K562 (cell line): ENCODE measurements around the gene RUVBL2. TPM values are rescaled to one million over a fixed set of nuclear protein-coding genes. Genes with fewer than 3 reads are reported as not detected.

ENCODE experiments used
- E2F3 ChIP-seq: fragments of 250-450 bp; sonication (Bioruptor Pico); IDR thresholded peaks from 2 replicates; pipeline ENCODE4 v1.4.0; 2020; ENCODE audit warnings: mild to moderate bottlenecking
- KLF16 ChIP-seq: IDR thresholded peaks from 2 replicates; pipeline ENCODE4 v1.6.1; 2016; ENCODE audit warnings: antibody characterized with exemption
- NFATC3 ChIP-seq: fragments of 450-650 bp; IDR thresholded peaks from 2 replicates; pipeline ENCODE4 v1.6.1; 2017; ENCODE audit warnings: mild to moderate bottlenecking
- SMAD2 ChIP-seq: fragments of 150-350 bp; IDR thresholded peaks from 2 replicates; pipeline ENCODE4 v1.6.1; 2014; ENCODE audit warnings: low read depth, mild to moderate bottlenecking, low read length
- U2AF1 ChIP-seq: fragments of 200-400 bp; formaldehyde crosslinking; optimal IDR thresholded peaks from 2 replicates; pipeline ENCODE3; 2017; ENCODE audit warnings: mild to moderate bottlenecking, low read depth, low read length, moderate library complexity
- ZNF224 ChIP-seq: sonication (generic); formaldehyde crosslinking; IDR thresholded peaks from 2 replicates; pipeline ENCODE4 v1.8.0; 2022; ENCODE audit warnings: mild to moderate bottlenecking, missing genetic modification reagents
- ZNF347 ChIP-seq: fragments of 450-650 bp; formaldehyde crosslinking; IDR thresholded peaks from 2 replicates; pipeline ENCODE4 v1.4.0; 2020; ENCODE audit warnings: low read depth, mild to moderate bottlenecking, moderate library complexity
- polyA plus RNA-seq, 8 experiments: library from polyadenylated mRNA; depleted of rRNA in 4 of 8; stranded (reverse) in 5 of 8; unstranded in 3 of 8; fragments of >200 nt; fragmentation: Nextera tagmentation in 2 of 8; fragmentation: Illumina TruSeq in 1 of 8; extraction: Ambion mirVana in 2 of 8; extraction: Trizol in 1 of 8; gene quantifications; 2 replicates each; pipeline versions ENCODE4 v1.2.1 to v1.2.3, GENCODE V29; 2011 to 2014; ENCODE audit warnings: inconsistent platforms in 1 of 8, missing spikeins in 1 of 8
- total RNA-seq, 7 experiments: library from RNA; depleted of rRNA in 6 of 7; stranded (reverse); fragments of >200 nt in 6 of 7; fragmentation: Illumina TruSeq in 2 of 7; extraction: Trizol in 2 of 7; gene quantifications; 2 replicates each; pipeline versions ENCODE4 v1.2.1 to v1.2.3, GENCODE V29; 2011 to 2021; ENCODE audit warnings: low replicate concordance in 1 of 7
- TF ChIP-seq, protein P1 (sequence below): sonication (generic); formaldehyde crosslinking; IDR thresholded peaks from 2 replicates; pipeline ENCODE4 v1.8.1; 2023; ENCODE audit warnings: mild to moderate bottlenecking, missing genetic modification reagents
- TF ChIP-seq, protein P2 (sequence below): sonication (generic); formaldehyde crosslinking; IDR thresholded peaks from 2 replicates; pipeline ENCODE4 v1.8.0; 2022; ENCODE audit warnings: mild to moderate bottlenecking, missing genetic modification reagents
- TF ChIP-seq, protein P3 (sequence below): fragments of 450-650 bp; formaldehyde crosslinking; IDR thresholded peaks from 2 replicates; pipeline ENCODE4 v1.4.0; 2020; ENCODE audit warnings: mild to moderate bottlenecking, moderate library complexity
- TF ChIP-seq, protein P4 (sequence below), 2 experiments: fragments of 450-650 bp in 1 of 2; sonication (generic) in 1 of 2; formaldehyde crosslinking; conservative IDR thresholded peaks; 2 replicates each; pipeline versions ENCODE4 v1.4.0 to v1.8.1; 2020 to 2022; ENCODE audit warnings: mild to moderate bottlenecking in 1 of 2, missing genetic modification reagents in 1 of 2
- TF ChIP-seq, protein P5 (sequence below): sonication (generic); formaldehyde crosslinking; IDR thresholded peaks from 2 replicates; pipeline ENCODE4 v1.5.0; 2020; ENCODE audit warnings: missing genetic modification reagents
- TF ChIP-seq, protein P6 (sequence below): fragments of 450-650 bp; conservative IDR thresholded peaks from 2 replicates; pipeline ENCODE4 v1.6.1; 2016; ENCODE audit warnings: missing genetic modification characterization, low read depth, mild to moderate bottlenecking, missing compliant biosample characterization, moderate library complexity

RUVBL2 gene
- total and polyA plus RNA-seq, 9 of the 15 experiments (the other 6 are each of a cell fraction or from before 2014, with no cell fraction given): 71.4 to 453 (median 237) TPM

DNA sequence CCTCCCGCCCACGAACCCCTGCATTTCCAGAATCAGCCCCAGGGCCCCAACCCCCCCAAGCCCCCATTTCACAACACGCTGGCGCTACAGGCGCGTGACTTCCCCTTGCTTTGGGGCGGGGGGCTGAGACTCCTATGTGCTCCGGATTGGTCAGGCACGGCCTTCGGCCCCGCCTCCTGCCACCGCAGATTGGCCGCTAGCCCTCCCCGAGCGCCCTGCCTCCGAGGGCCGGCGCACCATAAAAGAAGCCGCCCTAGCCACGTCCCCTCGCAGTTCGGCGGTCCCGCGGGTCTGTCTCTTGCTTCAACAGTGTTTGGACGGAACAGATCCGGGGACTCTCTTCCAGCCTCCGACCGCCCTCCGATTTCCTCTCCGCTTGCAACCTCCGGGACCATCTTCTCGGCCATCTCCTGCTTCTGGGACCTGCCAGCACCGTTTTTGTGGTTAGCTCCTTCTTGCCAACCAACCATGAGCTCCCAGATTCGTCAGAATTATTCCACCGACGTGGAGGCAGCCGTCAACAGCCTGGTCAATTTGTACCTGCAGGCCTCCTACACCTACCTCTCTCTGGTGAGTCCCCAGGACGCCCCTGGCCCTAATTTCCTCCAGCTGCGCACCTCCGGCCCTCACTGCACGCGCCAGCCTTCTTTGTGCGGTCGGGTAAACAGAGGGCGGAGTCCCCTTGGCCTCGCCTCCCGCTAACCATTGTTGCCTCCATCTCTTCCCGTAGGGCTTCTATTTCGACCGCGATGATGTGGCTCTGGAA is 28.5 kb upstream of the RUVBL2 start, which contains the start of gene FTL (continued):
- TF ChIP-seq, protein P1, sequence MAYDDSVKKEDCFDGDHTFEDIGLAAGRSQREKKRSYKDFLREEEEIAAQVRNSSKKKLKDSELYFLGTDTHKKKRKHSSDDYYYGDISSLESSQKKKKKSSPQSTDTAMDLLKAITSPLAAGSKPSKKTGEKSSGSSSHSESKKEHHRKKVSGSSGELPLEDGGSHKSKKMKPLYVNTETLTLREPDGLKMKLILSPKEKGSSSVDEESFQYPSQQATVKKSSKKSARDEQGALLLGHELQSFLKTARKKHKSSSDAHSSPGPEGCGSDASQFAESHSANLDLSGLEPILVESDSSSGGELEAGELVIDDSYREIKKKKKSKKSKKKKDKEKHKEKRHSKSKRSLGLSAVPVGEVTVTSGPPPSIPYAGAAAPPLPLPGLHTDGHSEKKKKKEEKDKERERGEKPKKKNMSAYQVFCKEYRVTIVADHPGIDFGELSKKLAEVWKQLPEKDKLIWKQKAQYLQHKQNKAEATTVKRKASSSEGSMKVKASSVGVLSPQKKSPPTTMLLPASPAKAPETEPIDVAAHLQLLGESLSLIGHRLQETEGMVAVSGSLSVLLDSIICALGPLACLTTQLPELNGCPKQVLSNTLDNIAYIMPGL (CRISPR knock-in tag): peak; percentile 89; the same call in 1 of the 2 replicates
- TF ChIP-seq, protein P2, sequence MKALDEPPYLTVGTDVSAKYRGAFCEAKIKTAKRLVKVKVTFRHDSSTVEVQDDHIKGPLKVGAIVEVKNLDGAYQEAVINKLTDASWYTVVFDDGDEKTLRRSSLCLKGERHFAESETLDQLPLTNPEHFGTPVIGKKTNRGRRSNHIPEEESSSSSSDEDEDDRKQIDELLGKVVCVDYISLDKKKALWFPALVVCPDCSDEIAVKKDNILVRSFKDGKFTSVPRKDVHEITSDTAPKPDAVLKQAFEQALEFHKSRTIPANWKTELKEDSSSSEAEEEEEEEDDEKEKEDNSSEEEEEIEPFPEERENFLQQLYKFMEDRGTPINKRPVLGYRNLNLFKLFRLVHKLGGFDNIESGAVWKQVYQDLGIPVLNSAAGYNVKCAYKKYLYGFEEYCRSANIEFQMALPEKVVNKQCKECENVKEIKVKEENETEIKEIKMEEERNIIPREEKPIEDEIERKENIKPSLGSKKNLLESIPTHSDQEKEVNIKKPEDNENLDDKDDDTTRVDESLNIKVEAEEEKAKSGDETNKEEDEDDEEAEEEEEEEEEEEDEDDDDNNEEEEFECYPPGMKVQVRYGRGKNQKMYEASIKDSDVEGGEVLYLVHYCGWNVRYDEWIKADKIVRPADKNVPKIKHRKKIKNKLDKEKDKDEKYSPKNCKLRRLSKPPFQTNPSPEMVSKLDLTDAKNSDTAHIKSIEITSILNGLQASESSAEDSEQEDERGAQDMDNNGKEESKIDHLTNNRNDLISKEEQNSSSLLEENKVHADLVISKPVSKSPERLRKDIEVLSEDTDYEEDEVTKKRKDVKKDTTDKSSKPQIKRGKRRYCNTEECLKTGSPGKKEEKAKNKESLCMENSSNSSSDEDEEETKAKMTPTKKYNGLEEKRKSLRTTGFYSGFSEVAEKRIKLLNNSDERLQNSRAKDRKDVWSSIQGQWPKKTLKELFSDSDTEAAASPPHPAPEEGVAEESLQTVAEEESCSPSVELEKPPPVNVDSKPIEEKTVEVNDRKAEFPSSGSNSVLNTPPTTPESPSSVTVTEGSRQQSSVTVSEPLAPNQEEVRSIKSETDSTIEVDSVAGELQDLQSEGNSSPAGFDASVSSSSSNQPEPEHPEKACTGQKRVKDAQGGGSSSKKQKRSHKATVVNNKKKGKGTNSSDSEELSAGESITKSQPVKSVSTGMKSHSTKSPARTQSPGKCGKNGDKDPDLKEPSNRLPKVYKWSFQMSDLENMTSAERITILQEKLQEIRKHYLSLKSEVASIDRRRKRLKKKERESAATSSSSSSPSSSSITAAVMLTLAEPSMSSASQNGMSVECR (CRISPR knock-in tag): peak; percentile 97
- TF ChIP-seq KLF16: no peak
- TF ChIP-seq ZNF347: no peak
- TF ChIP-seq, protein P3, sequence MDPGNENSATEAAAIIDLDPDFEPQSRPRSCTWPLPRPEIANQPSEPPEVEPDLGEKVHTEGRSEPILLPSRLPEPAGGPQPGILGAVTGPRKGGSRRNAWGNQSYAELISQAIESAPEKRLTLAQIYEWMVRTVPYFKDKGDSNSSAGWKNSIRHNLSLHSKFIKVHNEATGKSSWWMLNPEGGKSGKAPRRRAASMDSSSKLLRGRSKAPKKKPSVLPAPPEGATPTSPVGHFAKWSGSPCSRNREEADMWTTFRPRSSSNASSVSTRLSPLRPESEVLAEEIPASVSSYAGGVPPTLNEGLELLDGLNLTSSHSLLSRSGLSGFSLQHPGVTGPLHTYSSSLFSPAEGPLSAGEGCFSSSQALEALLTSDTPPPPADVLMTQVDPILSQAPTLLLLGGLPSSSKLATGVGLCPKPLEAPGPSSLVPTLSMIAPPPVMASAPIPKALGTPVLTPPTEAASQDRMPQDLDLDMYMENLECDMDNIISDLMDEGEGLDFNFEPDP (CRISPR knock-in tag): no peak
- no peak for TF ChIP-seq U2AF1
- no peak for TF ChIP-seq E2F3 (CRISPR knock-in tag)
- TF ChIP-seq NFATC3: 0 out of 2 replicates have a peak, but pooled peaks have one; percentile 27
- TF ChIP-seq, protein P4, sequence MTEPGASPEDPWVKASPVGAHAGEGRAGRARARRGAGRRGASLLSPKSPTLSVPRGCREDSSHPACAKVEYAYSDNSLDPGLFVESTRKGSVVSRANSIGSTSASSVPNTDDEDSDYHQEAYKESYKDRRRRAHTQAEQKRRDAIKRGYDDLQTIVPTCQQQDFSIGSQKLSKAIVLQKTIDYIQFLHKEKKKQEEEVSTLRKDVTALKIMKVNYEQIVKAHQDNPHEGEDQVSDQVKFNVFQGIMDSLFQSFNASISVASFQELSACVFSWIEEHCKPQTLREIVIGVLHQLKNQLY (CRISPR knock-in tag; conservative IDR thresholded peaks at IDR 0.05): peak; percentile 66 to 86; a peak in 1 of 4 replicates
- TF ChIP-seq, protein P5, sequence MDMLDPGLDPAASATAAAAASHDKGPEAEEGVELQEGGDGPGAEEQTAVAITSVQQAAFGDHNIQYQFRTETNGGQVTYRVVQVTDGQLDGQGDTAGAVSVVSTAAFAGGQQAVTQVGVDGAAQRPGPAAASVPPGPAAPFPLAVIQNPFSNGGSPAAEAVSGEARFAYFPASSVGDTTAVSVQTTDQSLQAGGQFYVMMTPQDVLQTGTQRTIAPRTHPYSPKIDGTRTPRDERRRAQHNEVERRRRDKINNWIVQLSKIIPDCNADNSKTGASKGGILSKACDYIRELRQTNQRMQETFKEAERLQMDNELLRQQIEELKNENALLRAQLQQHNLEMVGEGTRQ: peak; percentile 67
- TF ChIP-seq, protein P6, sequence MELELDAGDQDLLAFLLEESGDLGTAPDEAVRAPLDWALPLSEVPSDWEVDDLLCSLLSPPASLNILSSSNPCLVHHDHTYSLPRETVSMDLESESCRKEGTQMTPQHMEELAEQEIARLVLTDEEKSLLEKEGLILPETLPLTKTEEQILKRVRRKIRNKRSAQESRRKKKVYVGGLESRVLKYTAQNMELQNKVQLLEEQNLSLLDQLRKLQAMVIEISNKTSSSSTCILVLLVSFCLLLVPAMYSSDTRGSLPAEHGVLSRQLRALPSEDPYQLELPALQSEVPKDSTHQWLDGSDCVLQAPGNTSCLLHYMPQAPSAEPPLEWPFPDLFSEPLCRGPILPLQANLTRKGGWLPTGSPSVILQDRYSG: 0 out of 2 replicates have a peak, but pooled peaks have one; percentile 14
- TF ChIP-seq SMAD2: no peak
- TF ChIP-seq ZNF224 (CRISPR knock-in tag): no peak
